IMR-90 (cell line): ENCODE data around the gene TMTC1. TPM values are rescaled to one million over a fixed set of nuclear protein-coding genes. Genes with fewer than 3 reads are reported as not detected.
A peak's percentile ranks its signal among the peaks of the same experiment; 100 is the strongest.

Experiments used
- ATAC-seq: fragments of 200-7000 bp; cut with Tn5 transposase; 2 replicates; pipeline ENCODE4 v1.9.1; 2020; ENCODE audit warnings: low read depth, mild to moderate bottlenecking, moderate library complexity
- BruUV-seq: library from RNA; stranded (reverse); fragments of 400-500 nt; replicated peaks from 2 replicates; lab custom pipeline; 2021; lab: Mats Ljungman, UMichigan
- CTCF ChIA-PET: fragments of 300-600 bp; formaldehyde crosslinking; extraction: SDS; loops from one replicate; lab custom pipeline; 2021; ENCODE audit warnings: antibody characterized with exemption; lab: Yijun Ruan, JAX
- POLR2A ChIA-PET: fragments of 300-600 bp; sonication (Branson Sonifier 250); formaldehyde crosslinking; loops from one replicate; lab custom pipeline; 2022; ENCODE audit warnings: antibody characterized with exemption; ENCODE audit not compliant: unreplicated experiment; lab: Charles Lee
- DNase-seq: peaks from one replicate; pipeline ENCODE4 v3.0.0; 2013
- H2AFZ ChIP-seq: replicated peaks from 2 replicates; pipeline ENCODE3; 2013; ENCODE audit warnings: low read length, mild to moderate bottlenecking; ENCODE audit not compliant: poor library complexity
- H2AK5ac ChIP-seq: 2 replicates; pipeline ENCODE4 v1.6.1; 2013; ENCODE audit warnings: low read depth, low read length, inconsistent platforms
- H2AK9ac ChIP-seq: replicated peaks from 2 replicates; pipeline ENCODE3; 2013; ENCODE audit warnings: mild to moderate bottlenecking, low read depth, low read length, moderate library complexity; ENCODE audit not compliant: poor library complexity
- H2BK120ac ChIP-seq: 2 replicates; pipeline ENCODE4 v1.6.1; 2013; ENCODE audit warnings: low read depth, low read length, inconsistent platforms
- H2BK15ac ChIP-seq: 3 replicates; pipeline ENCODE4 v1.6.1; 2013; ENCODE audit warnings: low read depth, low read length, inconsistent platforms
- H2BK20ac ChIP-seq: 2 replicates; pipeline ENCODE4 v1.6.1; 2013; ENCODE audit warnings: low read depth, mild to moderate bottlenecking, inconsistent platforms, low read length, moderate library complexity
- H2BK5ac ChIP-seq: 2 replicates; pipeline ENCODE4 v1.6.1; 2013; ENCODE audit warnings: mild to moderate bottlenecking, low read depth, low read length, inconsistent platforms; ENCODE audit not compliant: poor library complexity, severe bottlenecking
- H3K14ac ChIP-seq: replicated peaks from 2 replicates; pipeline ENCODE4 v1.6.1; 2013; ENCODE audit warnings: low read depth, low read length, inconsistent platforms
- H3K18ac ChIP-seq: 2 replicates; pipeline ENCODE4 v1.6.1; 2013; ENCODE audit warnings: low read depth, low read length, control low read depth
- H3K23ac ChIP-seq: 2 replicates; pipeline ENCODE4 v1.6.1; 2013; ENCODE audit warnings: low read depth, low read length, inconsistent platforms
- H3K27ac ChIP-seq: 2 replicates; pipeline ENCODE4 v1.5.1; 2013; ENCODE audit warnings: mild to moderate bottlenecking, control low read depth, low read length; ENCODE audit not compliant: insufficient read depth
- H3K27me3 ChIP-seq: 2 replicates; pipeline ENCODE4 v1.6.1; 2013; ENCODE audit warnings: low read length; ENCODE audit not compliant: control insufficient read depth, insufficient read depth
- H3K36me3 ChIP-seq: 2 replicates; pipeline ENCODE4 v1.6.1; 2013; ENCODE audit warnings: low read length, mixed read lengths; ENCODE audit not compliant: control insufficient read depth, insufficient read depth
- H3K4ac ChIP-seq: 2 replicates; pipeline ENCODE4 v1.6.1; 2013; ENCODE audit warnings: low read depth, low read length, inconsistent platforms
- H3K4me1 ChIP-seq: 2 replicates; pipeline ENCODE4 v1.6.1; 2013; ENCODE audit warnings: low read length, mixed read lengths; ENCODE audit not compliant: control insufficient read depth, insufficient read depth
- H3K4me2 ChIP-seq: 2 replicates; pipeline ENCODE4 v1.6.1; 2013; ENCODE audit warnings: low read depth, mild to moderate bottlenecking, control low read depth, low read length, moderate library complexity
- H3K4me3 ChIP-seq: 2 replicates; pipeline ENCODE4 v1.5.1; 2013; ENCODE audit warnings: low read depth, mild to moderate bottlenecking, control low read depth, low read length, moderate library complexity; ENCODE audit not compliant: insufficient read depth
- H3K56ac ChIP-seq: 2 replicates; pipeline ENCODE4 v1.6.1; 2013; ENCODE audit warnings: low read length, inconsistent platforms; ENCODE audit not compliant: insufficient read depth; ENCODE audit errors: extremely low read depth
- H3K79me1 ChIP-seq, 2 experiments: 2 replicates each; pipeline ENCODE4 v1.6.1; 2013; ENCODE audit warnings: low read length in 2 of 2, inconsistent platforms in 1 of 2, low read depth in 1 of 2
- H3K9ac ChIP-seq: 2 replicates; pipeline ENCODE4 v1.6.1; 2013; ENCODE audit warnings: low read depth, low read length, control low read depth
- H3K9me1 ChIP-seq: 2 replicates; pipeline ENCODE4 v1.6.1; 2013; ENCODE audit warnings: low read length, inconsistent platforms; ENCODE audit not compliant: insufficient read depth
- H3K9me3 ChIP-seq: 2 replicates; pipeline ENCODE4 v1.6.1; 2013; ENCODE audit warnings: low read length; ENCODE audit not compliant: control insufficient read depth, insufficient read depth
- H4K20me1 ChIP-seq: 2 replicates; pipeline ENCODE4 v1.6.1; 2013; ENCODE audit warnings: low read length, inconsistent platforms; ENCODE audit not compliant: insufficient read depth
- H4K5ac ChIP-seq: 2 replicates; pipeline ENCODE4 v1.6.1; 2013; ENCODE audit warnings: mild to moderate bottlenecking, low read depth, low read length, control low read depth
- H4K8ac ChIP-seq, 2 experiments: 2 replicates each; pipeline ENCODE4 v1.6.1; 2013; ENCODE audit warnings: low read depth in 2 of 2, low read length in 2 of 2, control low read depth in 1 of 2, inconsistent platforms in 1 of 2
- H4K91ac ChIP-seq: 2 replicates; pipeline ENCODE4 v1.6.1; 2013; ENCODE audit warnings: low read depth, low read length, inconsistent platforms; ENCODE audit not compliant: insufficient read depth
- BHLHE40 ChIP-seq: fragments of 150-350 bp; IDR thresholded peaks from 2 replicates; pipeline ENCODE4 v1.6.1; 2016; ENCODE audit warnings: mild to moderate bottlenecking, low read depth, low read length
- CEBPB ChIP-seq: IDR thresholded peaks from 2 replicates; pipeline ENCODE4 v1.6.1; 2012; ENCODE audit warnings: low read depth, low read length, improper control_type of control experiment
- CHD1 ChIP-seq: IDR thresholded peaks from 2 replicates; pipeline ENCODE4 v1.6.1; 2012; ENCODE audit warnings: low read depth, low read length, improper control_type of control experiment
- CTCF ChIP-seq: conservative IDR thresholded peaks from 2 replicates; pipeline ENCODE4 v1.5.1; 2012; ENCODE audit warnings: mild to moderate bottlenecking, low read depth, low read length, improper control_type of control experiment
- FOS ChIP-seq: fragments of 150-350 bp; IDR thresholded peaks from 2 replicates; pipeline ENCODE4 v1.6.1; 2016; ENCODE audit warnings: low read depth, low read length
- MAFK ChIP-seq: IDR thresholded peaks from 2 replicates; pipeline ENCODE4 v1.6.1; 2012; ENCODE audit warnings: low read depth, low read length, improper control_type of control experiment
- MAZ ChIP-seq: IDR thresholded peaks from 2 replicates; pipeline ENCODE4 v1.6.1; 2012; ENCODE audit warnings: low read depth, mild to moderate bottlenecking, low read length, improper control_type of control experiment, moderate library complexity, borderline replicate concordance
- MXI1 ChIP-seq: IDR thresholded peaks from 2 replicates; pipeline ENCODE4 v1.6.1; 2012; ENCODE audit warnings: low read depth, mild to moderate bottlenecking, low read length, moderate library complexity, borderline replicate concordance
- NFE2L2 ChIP-seq: fragments of 150-350 bp; IDR thresholded peaks from 2 replicates; pipeline ENCODE4 v1.6.1; 2016; ENCODE audit warnings: low read depth, mild to moderate bottlenecking, low read length
- POLR2A ChIP-seq: IDR thresholded peaks from 2 replicates; pipeline ENCODE4 v1.6.1; 2012; ENCODE audit warnings: mild to moderate bottlenecking, low read depth, low read length
- RAD21 ChIP-seq: IDR thresholded peaks from 2 replicates; pipeline ENCODE4 v1.6.1; 2012; ENCODE audit warnings: low read length, improper control_type of control experiment
- RCOR1 ChIP-seq: IDR thresholded peaks from 2 replicates; pipeline ENCODE4 v1.6.1; 2012; ENCODE audit warnings: mild to moderate bottlenecking, low read length, improper control_type of control experiment; ENCODE audit not compliant: insufficient replicate concordance
- RFX5 ChIP-seq: IDR thresholded peaks from 2 replicates; pipeline ENCODE4 v1.8.0; 2012; ENCODE audit warnings: low read depth, mild to moderate bottlenecking, low read length, moderate library complexity
- SMC3 ChIP-seq: fragments of 150-350 bp; IDR thresholded peaks from 2 replicates; pipeline ENCODE4 v1.6.1; 2016; ENCODE audit warnings: low read depth, mild to moderate bottlenecking, antibody characterized with exemption, low read length, moderate library complexity
- USF2 ChIP-seq: fragments of 150-350 bp; IDR thresholded peaks from 2 replicates; pipeline ENCODE4 v1.6.1; 2017; ENCODE audit warnings: mild to moderate bottlenecking, antibody characterized with exemption, low read length, low read depth
- whole genome bisulfite sequencing, 2 experiments: methylation state at CpG; one replicate each; pipeline versions ENCODE4 v1.1.5 to v1.1.7; 2013; ENCODE audit warnings: missing lambda C conversion rate in 2 of 2; ENCODE audit not compliant: insufficient read length in 1 of 2; ENCODE audit errors: extremely low coverage in 2 of 2; 5-methylcytosine and 5-hydroxymethylcytosine counted together
- dilution Hi-C: fragments of 300-500 bp; cut with HindIII; formaldehyde crosslinking; loops from one replicate; pipeline ENCODE4 v1.14.3; 2018; ENCODE audit warnings: low sequenced_read_pairs; ENCODE audit not compliant: unreplicated experiment
- in situ Hi-C: fragments of 300-500 bp; cut with MboI; formaldehyde crosslinking; loops from 3 replicates; pipeline ENCODE4 v1.14.3; 2019; ENCODE audit warnings: low sequenced_read_pairs, inconsistent platforms, mixed read lengths
- intact Hi-C: fragments of 100-400 bp; cut with micrococcal nuclease; formaldehyde crosslinking; loops from 2 replicates; pipeline ENCODE4 v1.10.0; 2022
- polyA plus RNA-seq, 3 experiments: library from polyadenylated mRNA; depleted of rRNA; stranded (reverse); fragments of >200 nt; gene quantifications; 2 replicates each; pipeline ENCODE4 v1.2.3, GENCODE V29; 2012; ENCODE audit warnings: low replicate concordance in 1 of 3
- total RNA-seq: library from RNA; depleted of rRNA; stranded (reverse); fragments of >200 nt; gene quantifications from 2 replicates; pipeline ENCODE4 v1.2.3, GENCODE V29; 2012

Gene TMTC1
- total and polyA plus RNA-seq, 2 of the 4 experiments (the other 2 are of a cell fraction) = 12.5 to 36.4 TPM

- H3K9me3 ChIP-seq = no peaks in the 10 kb centered on the region
- peak overlapping the region; percentile 98 for H2BK120ac ChIP-seq
- no peak overlapping the region for H3K4me3 ChIP-seq
- peak overlapping the region; percentile 73 for H4K5ac ChIP-seq
- H4K20me1 ChIP-seq = no peaks in the 10 kb centered on the region
- peak overlapping the region; percentile 92; the same call in 1 of the 2 replicates for H3K23ac ChIP-seq
- no CpG with 5 or more reads among the region's 13 CpGs for WGBS, 2 experiments
- peak overlapping the region; percentile 97 for H2BK20ac ChIP-seq
- peak overlapping the region; percentile 13 for H3K56ac ChIP-seq
- peak overlapping the region; percentile 88 for H2AFZ ChIP-seq
- peaks cover 0 to 21% of the 10 kb centered on the region in 2 experiments; a peak in 2 of 4 replicates for H3K79me1 ChIP-seq
- peak overlapping the region; percentile 96 for H3K14ac ChIP-seq
- peak overlapping the region; percentile 88 to 97 for H4K8ac ChIP-seq
- dilution Hi-C loops (no loop called here), intact Hi-C loops (no loop called here), in situ Hi-C loops (no loop called here)
- peak overlapping the region; percentile 86; the same call in 1 of the 2 replicates for H2AK5ac ChIP-seq
- H3K27me3 ChIP-seq = no peaks in the 10 kb centered on the region
- H3K9me1 ChIP-seq = peaks cover 8% of the 10 kb centered on the region; the same call in 1 of the 2 replicates
- H3K4me1 ChIP-seq = peaks cover 10% of the 10 kb centered on the region
- peak overlapping the region; percentile 25; the same call in 1 of the 2 replicates for H3K4me2 ChIP-seq
- H3K27ac ChIP-seq = peak overlapping the region; percentile 80
- peaks cover 9% of the 10 kb centered on the region; the same call in 1 of the 2 replicates for H3K36me3 ChIP-seq
- H2BK5ac ChIP-seq = peak overlapping the region; percentile 79
- DNase-seq = peak; percentile 68
- peak overlapping the region; percentile 94 for H4K91ac ChIP-seq
- POLR2A ChIA-PET = no interaction called here
- peak overlapping the region; percentile 99 for H3K4ac ChIP-seq
- no TSS peak for BruUV-seq
- peak overlapping the region; percentile 98; the same call in 2 of the 3 replicates for H2BK15ac ChIP-seq
- H3K9ac ChIP-seq = peak overlapping the region; percentile 24
- peak overlapping the region; percentile 20 for H2AK9ac ChIP-seq
- peak; percentile 78 for ATAC-seq
- CTCF ChIA-PET = interaction anchor here (0.6 to 1.5 kb wide), 3 partner anchors 15 to 1054 kb away, joined by 3 to 4 read pairs (median 3); no protein-coding TSS in a partner anchor
- peak overlapping the region; percentile 96 for H3K18ac ChIP-seq
- TF ChIP-seq SMC3 = no peak
- no peak for TF ChIP-seq RAD21
- peak; percentile 45; the same call in 1 of the 2 replicates for TF ChIP-seq FOS
- TF ChIP-seq BHLHE40 = no peak
- TF ChIP-seq CTCF = no peak
- no peak for TF ChIP-seq MXI1
- TF ChIP-seq RFX5 = no peak
- TF ChIP-seq CHD1 = no peak
- peak; percentile 88 for TF ChIP-seq NFE2L2
- TF ChIP-seq MAFK = peak; percentile 15; the same call in 1 of the 2 replicates
- TF ChIP-seq CEBPB = no peak
- peak; percentile 52; the same call in 1 of the 2 replicates for TF ChIP-seq MAZ
- no peak for TF ChIP-seq POLR2A
- no peak for TF ChIP-seq USF2
- no peak for TF ChIP-seq RCOR1
Measured at GRCh38 chr12:29640589-29641345, 143.0 kb downstream of the TMTC1 start.
